OCI-LY3 (cell line): ENCODE data around the gene POLG2.

ENCODE experiments used
- H2AFZ ChIP-seq: fragments of 200-600, 300-600 bp; shearing (Covaris generic); 2 replicates; pipeline ENCODE4 v1.6.0; 2014; ENCODE audit warnings: antibody characterized with exemption, low read depth, low read length
- H3K27ac ChIP-seq: fragments of 200-600, 300-600 bp; sonication (generic); 2 replicates; pipeline ENCODE4 v1.5.1; 2014; ENCODE audit warnings: mild to moderate bottlenecking, low read length, moderate library complexity, mixed read lengths
- H3K27me3 ChIP-seq: fragments of 200-600, 300-600 bp; sonication (generic); 2 replicates; pipeline ENCODE4 v1.6.1; 2014; ENCODE audit warnings: low read depth, low read length, mixed read lengths
- H3K36me3 ChIP-seq: fragments of 200-600, 300-600 bp; sonication (generic); replicated peaks from 2 replicates; pipeline ENCODE3; 2014; ENCODE audit warnings: low read depth, low read length, mixed read lengths
- H3K4me1 ChIP-seq: fragments of 300-600, 200-600 bp; sonication (generic); 2 replicates; pipeline ENCODE4 v1.6.1; 2014; ENCODE audit warnings: low read length, mixed read lengths
- H3K4me2 ChIP-seq: fragments of 200-600, 300-600 bp; sonication (generic); 2 replicates; pipeline ENCODE4 v1.6.1; 2014; ENCODE audit warnings: low read length, mixed read lengths
- H3K4me3 ChIP-seq: fragments of 300-600, 200-600 bp; sonication (generic); 2 replicates; pipeline ENCODE4 v1.5.1; 2014; ENCODE audit warnings: antibody characterized with exemption, mild to moderate bottlenecking, low read length, moderate library complexity
- H3K79me2 ChIP-seq: fragments of 300-600, 200-600 bp; shearing (Covaris generic); 2 replicates; pipeline ENCODE4 v1.6.1; 2014; ENCODE audit warnings: mild to moderate bottlenecking, low read length, mixed read lengths
- H3K9ac ChIP-seq: fragments of 300-600, 200-600 bp; shearing (Covaris generic); 2 replicates; pipeline ENCODE4 v1.6.0; 2014; ENCODE audit warnings: mild to moderate bottlenecking, low read length, moderate library complexity
- H3K9me3 ChIP-seq: fragments of 200-600, 300-600 bp; shearing (Covaris generic); 2 replicates; pipeline ENCODE4 v1.6.1; 2014; ENCODE audit warnings: low read length, mixed read lengths; ENCODE audit not compliant: insufficient read depth
- H4K20me1 ChIP-seq: fragments of 200-600, 300-600 bp; sonication (generic); 2 replicates; pipeline ENCODE4 v1.6.1; 2016; ENCODE audit warnings: low read length, mixed read lengths; ENCODE audit not compliant: insufficient read depth
- EZH2phosphoT487 ChIP-seq: fragments of 200-600 bp; shearing (Covaris generic); IDR thresholded peaks from 2 replicates; pipeline ENCODE4 v1.6.1; 2018; ENCODE audit warnings: antibody characterized with exemption, mixed run types, low read depth
- TF ChIP-seq, protein P1 (sequence below): fragments of 200-600, 300-600 bp; sonication (generic); IDR thresholded peaks from 2 replicates; pipeline ENCODE4 v1.5.1; 2014; ENCODE audit warnings: antibody characterized with exemption, low read length, low read depth

Gene POLG2

DNA sequence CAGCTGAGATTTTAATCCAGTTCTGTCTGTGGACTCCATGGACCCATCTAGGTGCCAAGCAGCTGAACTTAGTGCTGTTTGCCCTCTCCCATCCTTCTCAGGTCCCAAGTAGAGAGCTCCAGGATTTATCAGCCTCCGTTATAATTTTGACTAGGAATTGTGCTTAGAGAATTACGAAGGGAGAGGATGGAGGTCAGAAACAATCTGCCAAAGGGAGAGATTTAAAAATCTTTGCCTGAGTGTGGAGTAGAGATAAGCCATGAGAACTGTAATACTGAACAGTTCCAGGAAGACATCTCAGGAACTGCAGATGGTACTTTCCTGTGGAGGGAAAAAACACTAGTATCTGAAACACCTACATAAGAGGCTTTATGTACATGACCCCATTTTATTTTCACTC, 36.9 kb upstream of the POLG2 start:
- no peak overlapping the region for H3K4me3 ChIP-seq
- H3K79me2 ChIP-seq = no peaks in the 10 kb centered on the region
- H3K36me3 ChIP-seq = peaks cover 84% of the 10 kb centered on the region
- H3K9me3 ChIP-seq = no peaks in the 10 kb centered on the region
- no peak overlapping the region for H3K9ac ChIP-seq
- H3K4me1 ChIP-seq = no peaks in the 10 kb centered on the region
- no peaks in the 10 kb centered on the region for H3K27me3 ChIP-seq
- H4K20me1 ChIP-seq = no peaks in the 10 kb centered on the region
- no peak overlapping the region for H3K27ac ChIP-seq
- H3K4me2 ChIP-seq = no peak overlapping the region
- H2AFZ ChIP-seq = no peak overlapping the region
- TF ChIP-seq, protein P1, sequence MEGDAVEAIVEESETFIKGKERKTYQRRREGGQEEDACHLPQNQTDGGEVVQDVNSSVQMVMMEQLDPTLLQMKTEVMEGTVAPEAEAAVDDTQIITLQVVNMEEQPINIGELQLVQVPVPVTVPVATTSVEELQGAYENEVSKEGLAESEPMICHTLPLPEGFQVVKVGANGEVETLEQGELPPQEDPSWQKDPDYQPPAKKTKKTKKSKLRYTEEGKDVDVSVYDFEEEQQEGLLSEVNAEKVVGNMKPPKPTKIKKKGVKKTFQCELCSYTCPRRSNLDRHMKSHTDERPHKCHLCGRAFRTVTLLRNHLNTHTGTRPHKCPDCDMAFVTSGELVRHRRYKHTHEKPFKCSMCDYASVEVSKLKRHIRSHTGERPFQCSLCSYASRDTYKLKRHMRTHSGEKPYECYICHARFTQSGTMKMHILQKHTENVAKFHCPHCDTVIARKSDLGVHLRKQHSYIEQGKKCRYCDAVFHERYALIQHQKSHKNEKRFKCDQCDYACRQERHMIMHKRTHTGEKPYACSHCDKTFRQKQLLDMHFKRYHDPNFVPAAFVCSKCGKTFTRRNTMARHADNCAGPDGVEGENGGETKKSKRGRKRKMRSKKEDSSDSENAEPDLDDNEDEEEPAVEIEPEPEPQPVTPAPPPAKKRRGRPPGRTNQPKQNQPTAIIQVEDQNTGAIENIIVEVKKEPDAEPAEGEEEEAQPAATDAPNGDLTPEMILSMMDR = no peak
- no peak for TF ChIP-seq EZH2phosphoT487

DNA sequence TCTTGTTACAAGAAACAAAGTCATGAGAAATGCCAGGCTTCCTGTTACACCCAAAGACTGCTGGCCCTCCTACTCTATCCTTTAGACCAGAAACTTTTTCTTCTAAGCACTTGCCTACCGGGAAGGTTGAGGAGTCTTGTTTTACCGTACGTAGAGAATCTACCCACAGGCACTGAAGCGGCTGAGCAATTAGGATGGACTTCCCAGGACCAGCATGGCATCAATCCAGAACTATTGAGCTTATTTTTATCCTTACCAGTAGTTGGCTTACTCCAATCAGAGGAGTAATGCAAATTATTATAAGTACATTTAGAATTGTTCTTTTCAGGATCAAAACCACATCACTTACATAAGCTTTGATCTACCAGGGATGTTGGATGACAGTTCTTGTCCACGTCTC, 35.6 kb upstream of the POLG2 start:
- Histone ChIP-seq H3K79me2 (no peaks in the 10 kb centered on the region), H3K9me3 (no peaks in the 10 kb centered on the region), H3K27ac (no peak overlapping the region), H3K4me1 (no peaks in the 10 kb centered on the region), H3K27me3 (no peaks in the 10 kb centered on the region), H3K4me2 (no peak overlapping the region), H3K4me3 (no peak overlapping the region), H3K36me3 (peaks cover 83% of the 10 kb centered on the region), H2AFZ (no peak overlapping the region), H4K20me1 (no peaks in the 10 kb centered on the region), H3K9ac (no peak overlapping the region)
- TF ChIP-seq EZH2phosphoT487 = no peak
- TF ChIP-seq, protein P1 = no peak

DNA sequence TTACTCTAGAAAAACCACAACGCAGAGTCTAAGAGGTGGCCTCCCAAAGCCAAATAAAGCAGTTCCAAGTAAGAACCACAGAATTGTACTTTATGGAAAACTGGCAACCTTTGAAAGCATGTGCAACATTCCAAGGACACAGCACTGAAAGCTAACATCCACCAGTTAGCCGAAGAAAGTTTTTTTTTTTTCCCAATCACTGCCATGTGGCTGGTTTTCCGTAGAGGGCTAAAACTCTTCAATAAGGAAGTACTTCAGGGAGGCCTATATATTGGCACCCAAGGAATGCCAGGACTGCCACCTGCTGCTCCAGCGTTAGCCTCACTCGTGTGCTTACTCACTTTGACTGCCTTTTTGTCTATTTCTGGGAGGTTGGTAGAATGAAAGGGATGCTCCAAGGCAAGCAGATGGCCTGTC, 35.1 kb upstream of the POLG2 start:
- Histone ChIP-seq H3K36me3 (peaks cover 81% of the 10 kb centered on the region), H3K9me3 (no peaks in the 10 kb centered on the region), H3K27me3 (no peaks in the 10 kb centered on the region), H3K4me2 (no peak overlapping the region), H4K20me1 (no peaks in the 10 kb centered on the region), H3K27ac (no peak overlapping the region), H3K4me1 (no peaks in the 10 kb centered on the region), H3K4me3 (no peak overlapping the region), H3K79me2 (no peaks in the 10 kb centered on the region), H3K9ac (no peak overlapping the region), H2AFZ (no peak overlapping the region)
- no peak for TF ChIP-seq EZH2phosphoT487
- TF ChIP-seq, protein P1 = no peak

DNA sequence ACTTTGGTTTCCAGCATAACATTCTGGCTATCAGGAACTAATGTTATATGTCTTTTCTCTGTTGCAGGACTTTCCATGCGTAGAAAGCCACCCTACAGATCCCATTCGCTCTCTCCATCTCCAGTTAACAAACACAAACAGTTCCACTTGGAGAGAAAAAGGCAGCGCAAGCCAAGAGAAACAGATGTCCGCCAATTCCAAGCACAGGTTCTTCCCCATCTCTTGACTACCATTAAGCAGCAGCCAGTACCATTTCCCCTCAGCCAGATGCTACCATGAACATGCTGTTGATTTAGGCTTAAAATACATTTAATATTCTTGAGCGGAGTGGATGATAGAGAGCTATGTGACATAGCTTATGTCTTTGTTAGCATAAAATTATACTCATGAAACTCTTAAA, 32.4 kb upstream of the POLG2 start:
- Histone ChIP-seq H3K4me3 (no peak overlapping the region), H3K4me2 (no peak overlapping the region), H3K79me2 (no peaks in the 10 kb centered on the region), H2AFZ (no peak overlapping the region), H3K4me1 (no peaks in the 10 kb centered on the region), H4K20me1 (no peaks in the 10 kb centered on the region), H3K27me3 (no peaks in the 10 kb centered on the region), H3K27ac (no peak overlapping the region), H3K9ac (no peak overlapping the region), H3K36me3 (peaks cover 74% of the 10 kb centered on the region), H3K9me3 (no peaks in the 10 kb centered on the region)
- no peak for TF ChIP-seq EZH2phosphoT487
- TF ChIP-seq, protein P1 = no peak
